Measurements from ENCODE around the gene HHIP. TPM values are rescaled to one million over a fixed set of nuclear protein-coding genes. Genes with fewer than 3 reads are reported as not detected.

Gene HHIP
- total RNA-seq, 4 donors from 2014 or later = 0.15 to 1.5 TPM; not detected in 2

GRCh38 chr4:144666539-144667175, 20.7 kb downstream of the HHIP start:
- H3K27ac ChIP-seq = no peak overlapping the region
- H3K27me3 ChIP-seq = no peaks in the 10 kb centered on the region
- no peak overlapping the region for H3K4me3 ChIP-seq
- intact Hi-C loops (cut with DNase I; ENCODE audit: low total_unique reads) = no loop called here
- no peaks in the 10 kb centered on the region for H3K4me1 ChIP-seq
- no peak for DNase-seq
- no peaks in the 10 kb centered on the region for H3K36me3 ChIP-seq
- H3K9me3 ChIP-seq = no peaks in the 10 kb centered on the region
- TF ChIP-seq POLR2A (IDR thresholded peaks at IDR 0.05) = no peak
- TF ChIP-seq CTCF (IDR thresholded peaks at IDR 0.05) = no peak

DNA sequence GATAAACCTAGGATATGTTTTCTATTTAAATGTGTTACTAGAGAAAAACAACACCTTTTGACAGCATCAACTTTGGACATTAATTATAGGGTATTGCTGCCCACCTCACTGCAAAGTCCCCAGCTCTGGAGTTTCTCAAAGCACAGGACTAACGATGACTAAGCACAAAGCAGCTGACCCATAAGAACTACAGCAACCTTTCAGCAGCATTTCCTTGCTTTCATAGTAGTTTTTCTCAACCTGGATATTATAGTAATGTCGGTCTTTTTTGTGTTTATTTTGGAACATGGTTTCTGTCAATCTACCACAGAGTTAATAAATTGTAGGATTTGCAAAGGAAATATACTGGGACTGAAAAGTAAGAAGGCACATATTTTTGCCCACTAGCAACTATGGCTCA, 21.5 kb downstream of the HHIP start:
- intact Hi-C loops (cut with DNase I; ENCODE audit: low total_unique reads) = no loop called here
- no peaks in the 10 kb centered on the region for H3K36me3 ChIP-seq
- no peak for DNase-seq
- H3K4me1 ChIP-seq = no peaks in the 10 kb centered on the region
- H3K9me3 ChIP-seq = no peaks in the 10 kb centered on the region
- H3K27ac ChIP-seq = no peak overlapping the region
- no peaks in the 10 kb centered on the region for H3K27me3 ChIP-seq
- no peak for TF ChIP-seq CTCF (IDR thresholded peaks at IDR 0.05)
- TF ChIP-seq POLR2A (IDR thresholded peaks at IDR 0.05) = no peak
- H3K4me3 ChIP-seq = no peak overlapping the region

DNA sequence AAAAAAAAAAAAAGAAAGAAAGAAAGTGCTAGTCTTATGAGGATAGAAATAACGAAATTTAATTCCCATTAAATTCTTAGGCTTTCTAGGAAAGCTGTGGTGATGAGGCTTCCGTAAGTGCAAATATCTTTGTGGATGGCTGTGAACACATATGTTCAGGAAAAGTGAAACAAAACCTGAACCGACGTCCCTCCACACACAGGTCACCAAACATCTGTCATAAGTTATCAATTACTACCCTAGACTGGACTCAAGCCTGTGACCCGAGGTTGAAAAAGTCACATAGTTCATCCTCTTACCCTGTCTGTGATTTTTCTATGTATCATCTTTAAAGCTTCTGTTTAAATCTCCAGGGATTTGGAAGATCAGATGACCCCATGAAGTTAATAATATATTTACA, 24.8 kb downstream of the HHIP start:
- Histone ChIP-seq H3K4me1 (no peaks in the 10 kb centered on the region), H3K4me3 (no peak overlapping the region), H3K27ac (no peak overlapping the region), H3K36me3 (no peaks in the 10 kb centered on the region), H3K27me3 (no peaks in the 10 kb centered on the region), H3K9me3 (no peaks in the 10 kb centered on the region)
- intact Hi-C loops (cut with DNase I; ENCODE audit: low total_unique reads) = no loop called here
- TF ChIP-seq POLR2A (IDR thresholded peaks at IDR 0.05) (no peak), CTCF (IDR thresholded peaks at IDR 0.05) (no peak)
- DNase-seq = no peak

GRCh38 chr4:144674711-144675110, 28.8 kb downstream of the HHIP start:
- H3K27ac ChIP-seq = no peak overlapping the region
- no peak overlapping the region for H3K4me3 ChIP-seq
- DNase-seq = no peak
- no peaks in the 10 kb centered on the region for H3K36me3 ChIP-seq
- TF ChIP-seq CTCF (IDR thresholded peaks at IDR 0.05) = no peak
- no peak for TF ChIP-seq POLR2A (IDR thresholded peaks at IDR 0.05)
- no peaks in the 10 kb centered on the region for H3K4me1 ChIP-seq
- H3K9me3 ChIP-seq = no peaks in the 10 kb centered on the region
- intact Hi-C loops (cut with DNase I; ENCODE audit: low total_unique reads) = no loop called here
- no peaks in the 10 kb centered on the region for H3K27me3 ChIP-seq

DNA sequence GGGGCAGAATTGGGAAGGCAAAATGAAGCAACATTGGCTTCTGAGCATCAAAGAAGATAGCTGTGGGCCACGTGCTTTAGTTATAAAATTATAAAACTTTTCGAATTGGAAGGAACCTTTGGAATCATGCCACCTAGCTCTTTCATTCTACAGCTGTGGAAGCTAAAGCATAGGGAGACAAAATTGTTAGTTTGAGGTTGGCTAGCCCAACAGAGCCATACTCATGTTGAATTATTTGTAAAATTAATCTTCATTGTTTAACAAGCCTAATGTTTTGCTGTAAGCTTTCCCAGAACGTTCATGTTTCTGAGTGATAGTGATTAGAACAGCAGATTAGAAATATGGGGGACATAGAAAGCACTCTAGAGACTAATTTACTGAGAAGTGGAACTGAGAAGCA, 35.9 kb downstream of the HHIP start:
- Histone ChIP-seq H3K27me3 (no peaks in the 10 kb centered on the region), H3K36me3 (no peaks in the 10 kb centered on the region)

More for the DNA sequence above, 35.9 kb downstream of the HHIP start:
- Histone ChIP-seq H3K4me3 (no peak overlapping the region), H3K9me3 (no peaks in the 10 kb centered on the region), H3K4me1 (no peaks in the 10 kb centered on the region), H3K27ac (no peak overlapping the region)
- DNase-seq = no peak
- TF ChIP-seq CTCF (IDR thresholded peaks at IDR 0.05) = no peak
- no peak for TF ChIP-seq POLR2A (IDR thresholded peaks at IDR 0.05)
- intact Hi-C loops (cut with DNase I; ENCODE audit: low total_unique reads) = no loop called here
